IPS-18c (cell line): ENCODE data around the gene PRCD.
A peak's percentile ranks its signal among the peaks of the same experiment; 100 is the strongest.
"Not testable (repeated sequence)": the region's sequence is repeated elsewhere in the genome, so short reads cannot be mapped to it uniquely, and the experiment has no call there.

Experiments
- H3K4me3 ChIP-seq: 2 replicates; pipeline ENCODE4 v1.7.0; 2013; ENCODE audit warnings: low read depth, mild to moderate bottlenecking, low read length, moderate library complexity; ENCODE audit not compliant: insufficient read depth
- H3K9me3 ChIP-seq: one replicate; pipeline ENCODE4 v1.6.1; 2013; ENCODE audit warnings: mild to moderate bottlenecking, low read length, moderate library complexity; ENCODE audit not compliant: control insufficient read depth, insufficient read depth

PRCD gene

DNA sequence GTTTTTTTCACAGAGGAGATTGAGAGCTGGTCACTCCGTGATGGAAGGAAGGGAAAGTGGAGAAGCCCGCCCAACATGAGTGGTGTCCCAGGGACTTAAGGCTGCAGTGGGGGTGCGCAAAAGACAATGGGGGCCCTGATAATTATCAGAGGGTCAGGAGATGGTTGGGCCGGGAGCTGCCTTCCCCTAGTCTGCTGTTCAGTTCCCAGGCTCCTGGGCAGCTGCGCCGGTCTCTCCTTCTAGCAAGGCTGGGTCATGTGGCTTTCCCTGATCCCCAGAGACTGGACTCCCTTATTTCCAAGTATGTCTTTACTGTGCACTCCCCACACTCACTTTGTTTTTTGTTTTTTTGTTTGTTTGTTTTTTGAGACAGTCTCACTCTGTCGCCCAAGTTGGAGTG is 18.6 kb upstream of the PRCD start:
- H3K9me3 ChIP-seq, result no peaks in the 10 kb centered on the region

DNA sequence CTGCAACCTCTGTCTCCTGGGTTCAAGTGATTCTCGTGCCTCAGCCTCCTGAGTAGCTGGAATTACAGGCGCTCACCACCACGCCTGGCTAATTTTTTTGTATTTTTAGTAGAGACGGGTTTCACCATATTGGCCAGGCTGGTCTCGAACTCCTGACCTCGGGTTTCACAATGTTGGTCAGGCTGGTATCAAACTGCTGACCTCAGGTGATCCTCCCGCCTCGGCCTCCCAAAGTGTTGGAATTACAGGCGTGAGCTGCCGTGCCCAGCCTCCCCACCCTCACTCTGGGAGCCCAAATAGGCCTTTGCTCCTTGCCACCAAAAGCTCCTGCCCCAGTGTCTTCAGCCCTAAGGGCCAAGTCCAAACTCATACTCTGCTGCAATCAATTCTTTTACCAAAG is 18.2 kb upstream of the PRCD start:
- not testable (repeated sequence) for H3K4me3 ChIP-seq, H3K9me3 ChIP-seq

More for the DNA sequence above, 18.6 kb upstream of the PRCD start:
- no peak overlapping the region for H3K4me3 ChIP-seq

DNA sequence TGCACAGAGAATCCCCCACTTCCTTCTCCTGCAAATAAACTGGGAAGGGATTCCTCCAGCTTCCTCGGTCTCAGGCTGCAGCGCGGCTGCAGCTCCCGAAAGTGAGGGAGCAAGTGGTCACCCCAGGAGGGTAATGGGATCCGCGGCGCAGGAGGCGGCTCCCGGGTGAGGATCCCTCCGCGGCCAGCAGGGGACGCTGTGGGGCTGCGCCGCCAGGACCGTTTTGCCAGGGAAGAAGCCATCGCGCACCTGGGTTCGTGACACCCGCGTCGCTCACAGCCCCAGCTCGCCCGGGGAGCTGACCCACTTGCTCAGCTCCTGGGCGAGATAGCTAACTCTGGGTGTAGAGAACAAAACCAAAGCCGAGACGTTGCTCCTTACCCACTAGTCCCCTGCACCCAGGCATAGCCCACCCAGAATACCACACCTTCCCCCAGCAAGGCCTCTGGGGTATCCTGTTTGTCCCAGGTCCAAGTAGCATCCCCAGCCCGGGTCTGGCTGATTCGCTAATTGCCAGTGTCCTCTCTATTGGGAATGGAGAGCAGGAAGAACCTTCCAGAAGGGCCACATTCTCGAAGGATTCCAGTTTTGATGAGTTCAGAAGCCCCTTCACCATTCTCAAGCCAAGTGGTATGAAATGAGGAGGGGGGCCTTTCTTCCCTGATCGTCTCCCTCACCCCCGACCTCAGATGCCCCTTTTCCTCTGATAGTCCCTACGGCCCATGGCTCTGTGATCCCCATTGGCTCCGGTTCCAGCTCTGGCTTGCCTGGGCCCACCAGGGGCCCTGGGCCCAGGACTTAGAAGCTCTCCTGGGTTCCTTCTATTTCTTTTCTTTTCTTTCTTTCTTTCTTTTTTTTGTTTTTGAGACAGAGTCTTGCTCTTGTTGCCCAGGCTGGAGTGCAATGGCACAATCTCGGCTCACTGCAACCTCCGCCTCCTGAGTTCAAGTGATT is 16.5 kb upstream of the PRCD start:
- Histone ChIP-seq H3K4me3 (no peak overlapping the region), H3K9me3 (no peaks in the 10 kb centered on the region)

DNA sequence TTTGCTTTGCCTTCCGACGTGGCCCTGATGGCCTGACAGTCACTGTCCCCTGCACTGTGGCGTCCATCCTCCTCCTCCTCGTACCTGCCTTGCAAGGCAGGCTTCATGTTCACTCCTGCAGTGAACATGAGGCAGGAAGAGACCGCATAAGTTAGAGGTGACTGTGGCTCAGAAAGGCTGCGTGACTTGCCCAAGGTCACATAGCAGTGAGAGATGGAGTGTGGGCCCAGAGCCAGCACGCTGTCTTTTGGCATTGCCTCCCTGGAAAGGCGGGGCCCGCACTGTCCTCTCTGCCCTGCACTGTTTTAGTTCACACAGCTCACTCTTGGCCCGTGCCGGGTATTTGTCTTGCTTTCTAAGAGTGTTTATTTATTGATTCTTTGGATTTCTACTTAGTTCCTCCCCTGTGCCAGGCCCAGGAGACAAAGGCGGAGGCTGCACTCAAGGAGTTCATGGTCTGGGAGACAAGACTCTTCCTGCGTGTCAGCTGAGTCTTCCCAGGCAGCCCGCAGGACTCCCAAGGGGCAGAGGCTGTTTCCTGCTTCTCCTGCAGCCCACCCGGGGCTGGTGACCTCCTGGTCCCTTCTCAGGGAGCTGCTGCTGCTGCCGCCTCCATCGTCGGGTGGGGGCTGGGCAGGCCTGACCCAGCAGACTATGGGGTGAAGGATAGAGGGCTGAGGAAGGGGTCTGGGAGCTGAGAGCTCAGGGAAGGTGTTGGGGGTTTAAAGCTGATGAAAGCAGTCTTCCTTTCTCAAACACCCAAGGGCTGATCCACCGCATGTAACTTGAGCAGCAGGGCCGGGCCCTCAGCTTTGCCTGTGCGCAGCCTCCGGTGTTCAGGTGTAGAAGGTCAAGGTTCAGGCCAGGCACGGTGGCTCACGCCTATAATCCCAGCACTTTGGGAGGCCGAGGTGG is 15.0 kb upstream of the PRCD start:
- no peaks in the 10 kb centered on the region for H3K9me3 ChIP-seq

DNA sequence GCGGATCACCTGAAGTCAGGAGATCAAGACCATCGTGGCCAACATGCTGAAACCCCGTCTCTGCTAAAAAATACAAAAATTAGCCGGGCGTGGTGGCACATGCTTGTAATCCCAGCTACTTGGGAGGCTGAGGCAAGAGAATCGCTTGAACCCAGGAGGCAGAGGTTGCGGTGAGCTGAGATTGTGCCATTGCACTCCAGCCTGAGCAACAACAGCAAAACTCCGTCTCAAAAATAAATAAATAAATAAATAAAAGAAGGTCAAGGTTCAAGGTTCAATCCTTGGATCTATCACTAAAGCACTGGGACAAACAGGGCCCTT is 14.4 kb upstream of the PRCD start:
- not testable (repeated sequence) for H3K4me3 ChIP-seq, H3K9me3 ChIP-seq

More for the DNA sequence above, 15.0 kb upstream of the PRCD start:
- no peak overlapping the region for H3K4me3 ChIP-seq

DNA sequence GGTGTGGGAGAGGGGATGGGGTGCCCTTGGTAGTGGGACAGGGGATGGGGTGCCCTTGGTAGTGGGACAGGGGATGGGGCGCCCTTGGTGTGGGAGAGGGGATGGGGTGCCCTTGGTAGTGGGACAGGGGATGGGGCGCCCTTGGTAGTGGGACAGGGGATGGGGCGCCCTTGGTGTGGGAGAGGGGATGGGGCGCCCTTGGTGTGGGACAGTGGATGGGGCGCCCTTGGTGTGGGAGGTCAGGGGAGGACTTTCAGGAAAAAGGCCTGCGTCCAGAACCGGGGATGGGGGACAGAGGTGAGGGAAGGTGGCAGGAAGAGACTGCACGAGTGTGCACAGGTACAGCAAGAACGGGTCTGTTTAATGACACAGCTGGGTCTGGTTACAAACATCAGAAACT is 12.8 kb upstream of the PRCD start:
- not testable (repeated sequence) for H3K9me3 ChIP-seq, H3K4me3 ChIP-seq

DNA sequence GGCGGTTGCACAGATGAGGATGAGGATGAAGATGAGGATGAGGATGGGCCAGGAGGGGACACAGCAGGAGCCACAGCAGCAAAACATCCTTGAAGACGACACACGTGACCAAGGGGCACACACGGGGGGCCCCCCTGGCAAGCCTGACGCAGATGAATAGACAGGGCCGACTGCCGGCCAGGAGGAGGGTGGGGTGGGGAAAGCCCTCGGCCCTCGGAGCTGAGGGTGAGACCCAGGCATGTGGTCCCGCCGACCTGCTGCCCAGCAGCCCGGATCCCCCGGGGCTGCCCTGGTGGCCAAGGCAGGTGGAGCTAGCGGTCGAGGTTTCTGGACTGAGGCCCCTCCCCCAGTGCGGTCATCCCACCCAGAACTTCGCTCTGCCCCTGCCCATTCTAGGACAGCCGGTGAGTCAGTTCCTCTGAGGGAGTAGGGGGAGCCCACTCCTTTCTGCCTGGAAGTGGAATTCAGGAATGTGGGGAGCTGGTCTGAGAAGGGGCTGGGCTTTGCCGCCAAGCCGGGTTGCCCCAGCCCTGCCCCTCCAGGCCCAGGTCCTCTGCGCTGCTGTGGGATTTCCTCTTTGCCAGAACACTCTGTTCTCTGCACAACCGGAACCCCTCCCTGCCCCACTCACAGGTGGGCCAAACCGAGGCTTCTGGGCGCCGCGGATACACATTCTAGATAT is 12.3 kb upstream of the PRCD start:
- Histone ChIP-seq H3K9me3 (no peaks in the 10 kb centered on the region), H3K4me3 (peak overlapping the region; percentile 28; the same call in 1 of the 2 replicates)

- Histone ChIP-seq H3K9me3 (no peaks in the 10 kb centered on the region), H3K4me3 (no peak overlapping the region)
These were observed 11.7 kb upstream of the PRCD start for GRCh38 chr17:76528156-76528527.

- Histone ChIP-seq H3K9me3 (no peaks in the 10 kb centered on the region), H3K4me3 (no peak overlapping the region)
These were observed 11.2 kb upstream of the PRCD start for GRCh38 chr17:76528528-76529223.

GRCh38 chr17:76529224-76530094 is 10.4 kb upstream of the PRCD start:
- Histone ChIP-seq H3K4me3 (no peak overlapping the region), H3K9me3 (no peaks in the 10 kb centered on the region)

DNA sequence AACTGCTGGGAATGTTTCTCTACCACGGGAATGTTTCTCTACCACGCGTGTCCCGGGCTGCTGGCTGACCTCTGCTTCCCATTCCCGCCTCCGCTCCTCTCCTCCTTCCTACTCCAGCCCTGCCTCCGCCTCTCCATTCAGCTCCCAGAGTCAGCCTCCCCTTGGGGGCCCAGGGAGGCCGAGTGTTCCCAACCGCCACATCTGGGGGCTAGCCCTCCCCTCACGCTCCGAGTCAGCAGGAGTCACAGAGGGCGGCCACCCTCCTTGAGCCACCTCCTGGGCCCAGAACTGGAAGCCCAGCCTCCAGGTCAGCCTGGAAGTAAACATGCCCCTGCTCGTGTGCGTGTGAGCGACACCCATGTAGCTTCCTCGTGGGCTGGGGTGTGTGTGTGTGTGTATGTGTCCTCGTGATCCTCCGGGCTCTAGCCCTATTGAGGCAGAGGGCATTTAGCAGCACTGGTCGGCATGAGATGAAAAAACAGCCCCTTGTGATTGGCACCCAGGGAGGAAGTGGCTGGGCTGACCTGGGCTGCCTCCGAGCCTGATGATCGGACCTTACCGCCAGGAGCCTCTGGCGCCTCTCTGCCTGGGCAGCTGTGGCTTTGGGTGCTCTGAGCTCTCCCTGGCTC is 9.6 kb upstream of the PRCD start:
- H3K4me3 ChIP-seq, result no peak overlapping the region
- H3K9me3 ChIP-seq, result no peaks in the 10 kb centered on the region

DNA sequence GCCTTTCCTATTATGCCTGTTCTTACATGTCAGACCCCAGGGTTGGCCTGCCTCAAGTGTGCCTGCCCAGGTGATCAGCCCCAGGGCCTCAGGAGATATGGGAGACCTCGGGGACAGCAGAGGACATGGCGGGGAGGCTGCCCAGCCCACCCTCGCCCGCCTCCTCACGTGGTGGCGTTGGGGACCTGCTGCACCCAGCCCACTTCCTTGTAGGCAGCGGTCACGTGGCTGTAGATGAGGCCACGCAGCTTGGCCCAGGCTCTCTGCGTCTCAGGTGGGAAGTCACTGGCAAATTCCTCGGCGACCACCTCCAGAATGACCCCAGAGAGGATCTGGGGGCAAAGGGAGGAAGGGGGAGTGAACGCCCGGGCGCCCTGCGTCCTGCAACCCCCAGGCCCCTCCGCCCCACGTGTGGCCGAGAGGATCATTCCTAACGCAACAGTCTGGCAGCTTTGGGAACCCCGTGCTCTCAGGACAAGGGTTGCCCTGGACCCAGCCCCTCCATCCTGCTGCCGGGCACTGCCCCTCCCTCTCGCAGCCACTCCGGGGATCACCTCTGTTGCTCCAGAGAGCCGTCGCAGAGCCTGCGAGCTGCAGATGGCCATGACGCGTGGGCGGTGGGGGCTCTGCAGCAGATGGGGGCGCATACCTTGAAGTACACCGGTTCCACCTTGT is 8.9 kb upstream of the PRCD start:
- H3K4me3 ChIP-seq, result no peak overlapping the region
- no peaks in the 10 kb centered on the region for H3K9me3 ChIP-seq

DNA sequence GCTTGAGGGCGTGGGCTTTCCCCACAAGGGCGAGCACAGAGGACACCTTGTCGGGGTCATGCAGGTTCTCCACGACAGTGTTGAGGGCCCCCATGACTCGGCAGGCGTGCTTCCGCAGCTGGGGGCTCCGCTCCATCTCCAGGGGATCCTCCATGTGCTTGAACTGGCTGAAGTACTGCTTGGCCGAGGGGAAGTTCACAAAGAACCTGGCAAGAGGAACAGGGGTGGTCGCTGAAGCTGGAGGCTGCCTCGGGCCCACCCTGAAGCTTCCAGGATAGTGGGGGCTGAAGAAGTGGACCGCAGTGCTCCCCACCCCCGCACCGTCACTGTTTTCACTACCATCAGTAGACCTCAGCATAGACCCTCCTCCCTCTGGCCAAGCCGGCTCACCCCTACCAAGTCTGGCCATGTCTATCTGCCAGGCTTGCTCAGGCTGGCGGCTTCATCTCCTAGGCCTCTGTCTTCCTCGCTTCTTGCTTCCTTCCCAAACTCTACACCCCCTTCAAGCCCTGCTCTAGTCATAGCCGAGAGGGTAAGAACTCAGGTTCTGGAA is 8.3 kb upstream of the PRCD start:
- H3K4me3 ChIP-seq, result no peak overlapping the region
- no peaks in the 10 kb centered on the region for H3K9me3 ChIP-seq

DNA sequence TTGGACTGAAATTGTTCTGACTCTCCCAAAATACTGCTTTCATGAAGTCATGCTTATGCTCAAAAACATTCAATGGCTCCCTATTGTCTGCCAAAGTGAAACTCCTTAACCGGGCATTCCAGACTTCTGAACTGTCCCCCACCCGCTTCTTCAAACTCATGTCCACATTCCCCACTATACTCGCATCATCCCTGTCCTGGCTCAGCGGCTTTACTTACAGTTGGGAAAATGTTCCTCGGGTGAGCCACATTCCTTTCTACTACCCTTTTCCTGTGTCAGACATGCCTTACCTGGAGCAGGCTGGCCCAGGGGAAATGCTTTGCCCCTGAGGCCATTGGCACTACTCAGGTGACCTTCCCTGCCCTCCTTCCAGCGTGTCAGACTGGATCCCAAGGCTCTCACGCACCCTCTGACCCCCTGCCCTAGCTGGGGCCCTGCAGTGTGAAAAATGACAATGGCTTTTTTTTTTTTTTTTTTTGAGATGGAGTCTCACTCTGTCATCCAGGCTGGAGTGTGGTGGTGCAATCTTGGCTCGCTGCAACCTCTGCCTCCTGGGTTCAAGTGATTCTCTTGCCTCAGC is 7.7 kb upstream of the PRCD start:
- Histone ChIP-seq H3K9me3 (no peaks in the 10 kb centered on the region), H3K4me3 (no peak overlapping the region)
